Bronchial epithelial cell (primary cell): Measurements from ENCODE around the gene RAB40C. TPM values are rescaled to one million over a fixed set of nuclear protein-coding genes. Genes with fewer than 3 reads are reported as not detected.

Experiments
- DNase-seq: peaks from one replicate; pipeline ENCODE4 v3.0.0-alpha.2; 2010; ENCODE audit warnings: low read depth
- FAIRE-seq: peaks from 2 replicates; lab custom pipeline; 2011; peaks lifted over from hg19 to GRCh38; lab: Jason Lieb, UNC
- H3K27me3 ChIP-seq: 2 replicates; pipeline ENCODE4 v1.5.1; 2011; ENCODE audit warnings: low read length; ENCODE audit not compliant: control insufficient read depth, insufficient read depth
- H3K36me3 ChIP-seq: 2 replicates; pipeline ENCODE4 v1.5.1; 2011; ENCODE audit warnings: low read length; ENCODE audit not compliant: control insufficient read depth, insufficient read depth
- H3K4me3 ChIP-seq: 2 replicates; pipeline ENCODE4 v1.5.1; 2011; ENCODE audit warnings: mild to moderate bottlenecking, low read depth, low read length, control low read depth
- total RNA-seq: library from RNA; depleted of rRNA; stranded (reverse); fragments of >200 nt; gene quantifications from 2 replicates; pipeline ENCODE4 v1.2.1, GENCODE V29; 2014
- TF ChIP-seq, protein P1 (sequence below): IDR thresholded peaks from 2 replicates; pipeline ENCODE4 v1.5.1; 2011; ENCODE audit warnings: mild to moderate bottlenecking, moderate library complexity, low read length, control low read depth, inconsistent platforms; ENCODE audit not compliant: insufficient read depth, severe bottlenecking

Gene RAB40C, protein sequence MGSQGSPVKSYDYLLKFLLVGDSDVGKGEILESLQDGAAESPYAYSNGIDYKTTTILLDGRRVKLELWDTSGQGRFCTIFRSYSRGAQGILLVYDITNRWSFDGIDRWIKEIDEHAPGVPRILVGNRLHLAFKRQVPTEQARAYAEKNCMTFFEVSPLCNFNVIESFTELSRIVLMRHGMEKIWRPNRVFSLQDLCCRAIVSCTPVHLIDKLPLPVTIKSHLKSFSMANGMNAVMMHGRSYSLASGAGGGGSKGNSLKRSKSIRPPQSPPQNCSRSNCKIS
- 10.8 and 16.8 TPM in 2 replicates for total RNA-seq

DNA sequence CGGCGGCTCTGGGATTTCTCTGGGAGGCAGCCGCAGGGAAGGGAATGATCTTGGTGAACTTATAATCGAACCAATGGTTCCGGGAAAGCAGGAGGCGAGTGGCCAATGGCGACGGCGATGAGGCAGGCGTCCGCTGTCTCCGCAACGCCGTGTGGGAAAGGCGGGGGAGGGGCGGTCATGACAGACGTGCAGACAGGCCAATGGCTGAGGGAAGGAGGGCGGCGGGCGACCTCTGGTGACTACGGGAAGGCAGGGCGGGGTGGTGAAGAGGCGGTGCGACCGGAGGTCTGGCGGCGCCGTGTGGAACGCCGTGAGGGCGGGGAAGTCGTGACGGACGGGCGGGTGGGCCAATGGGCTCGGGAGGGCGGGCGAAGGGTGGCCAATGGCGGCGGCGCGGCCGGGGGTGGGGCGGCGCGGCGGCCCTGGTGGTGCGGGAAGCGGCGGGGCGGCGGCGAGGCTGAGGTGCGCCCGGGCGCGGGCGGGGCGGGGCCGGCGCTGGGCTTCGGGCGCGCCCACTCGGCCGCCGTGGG lies at the start of gene RAB40C:
Gene RAB40C (plus strand): TSS at position 409 of the 530 bp plus-strand sequence. CDS start 226 bp downstream, outside the sequence.
- H3K36me3 ChIP-seq = peaks cover 2% of the 10 kb centered on the region
- H3K4me3 ChIP-seq = peak within 1 kb of the TSS; percentile 82
- TF ChIP-seq, protein P1, sequence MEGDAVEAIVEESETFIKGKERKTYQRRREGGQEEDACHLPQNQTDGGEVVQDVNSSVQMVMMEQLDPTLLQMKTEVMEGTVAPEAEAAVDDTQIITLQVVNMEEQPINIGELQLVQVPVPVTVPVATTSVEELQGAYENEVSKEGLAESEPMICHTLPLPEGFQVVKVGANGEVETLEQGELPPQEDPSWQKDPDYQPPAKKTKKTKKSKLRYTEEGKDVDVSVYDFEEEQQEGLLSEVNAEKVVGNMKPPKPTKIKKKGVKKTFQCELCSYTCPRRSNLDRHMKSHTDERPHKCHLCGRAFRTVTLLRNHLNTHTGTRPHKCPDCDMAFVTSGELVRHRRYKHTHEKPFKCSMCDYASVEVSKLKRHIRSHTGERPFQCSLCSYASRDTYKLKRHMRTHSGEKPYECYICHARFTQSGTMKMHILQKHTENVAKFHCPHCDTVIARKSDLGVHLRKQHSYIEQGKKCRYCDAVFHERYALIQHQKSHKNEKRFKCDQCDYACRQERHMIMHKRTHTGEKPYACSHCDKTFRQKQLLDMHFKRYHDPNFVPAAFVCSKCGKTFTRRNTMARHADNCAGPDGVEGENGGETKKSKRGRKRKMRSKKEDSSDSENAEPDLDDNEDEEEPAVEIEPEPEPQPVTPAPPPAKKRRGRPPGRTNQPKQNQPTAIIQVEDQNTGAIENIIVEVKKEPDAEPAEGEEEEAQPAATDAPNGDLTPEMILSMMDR = no peak
- H3K27me3 ChIP-seq = no peaks in the 10 kb centered on the region
- FAIRE-seq (no peak), DNase-seq (peak; percentile 85)

DNA sequence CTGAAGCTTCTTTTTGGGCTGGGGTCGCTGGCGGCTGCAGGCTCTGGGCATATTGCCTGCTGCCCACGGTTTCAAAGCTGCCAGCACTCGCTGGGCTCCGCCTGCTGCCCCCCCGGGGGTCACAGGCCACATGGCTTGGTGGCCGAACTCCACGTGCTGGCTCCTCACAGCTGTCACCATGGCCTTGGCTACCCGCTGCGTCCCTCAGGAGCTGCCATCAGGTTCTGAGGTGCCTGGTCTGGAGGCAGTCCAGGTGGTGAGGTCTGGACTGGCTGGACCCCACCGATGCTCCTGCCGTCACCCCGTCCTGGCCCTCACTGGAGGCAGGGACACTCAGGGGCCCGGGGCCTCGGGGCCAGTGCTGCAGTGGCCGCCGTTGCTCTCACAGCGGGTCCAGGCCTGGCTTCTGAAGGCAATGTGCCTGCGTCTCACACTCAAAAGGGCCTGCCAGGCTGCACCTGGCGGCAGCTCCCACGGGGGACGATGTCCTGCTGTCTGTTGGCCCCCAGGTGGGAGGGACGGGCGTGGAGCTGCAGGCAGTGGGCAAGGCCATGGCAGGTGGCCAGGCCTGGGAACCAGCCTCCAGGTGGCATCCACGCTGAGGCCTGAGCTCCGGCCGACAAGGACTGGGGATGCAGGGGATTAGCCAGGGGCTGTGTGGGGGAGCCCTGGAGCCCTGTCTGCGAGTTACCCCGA lies 49.1 kb upstream of the RAB40C start:
- Histone ChIP-seq H3K4me3 (no peak overlapping the region), H3K36me3 (peaks cover 29% of the 10 kb centered on the region), H3K27me3 (no peaks in the 10 kb centered on the region)
- FAIRE-seq (no peak), DNase-seq (no peak)
- TF ChIP-seq, protein P1 = no peak

DNA sequence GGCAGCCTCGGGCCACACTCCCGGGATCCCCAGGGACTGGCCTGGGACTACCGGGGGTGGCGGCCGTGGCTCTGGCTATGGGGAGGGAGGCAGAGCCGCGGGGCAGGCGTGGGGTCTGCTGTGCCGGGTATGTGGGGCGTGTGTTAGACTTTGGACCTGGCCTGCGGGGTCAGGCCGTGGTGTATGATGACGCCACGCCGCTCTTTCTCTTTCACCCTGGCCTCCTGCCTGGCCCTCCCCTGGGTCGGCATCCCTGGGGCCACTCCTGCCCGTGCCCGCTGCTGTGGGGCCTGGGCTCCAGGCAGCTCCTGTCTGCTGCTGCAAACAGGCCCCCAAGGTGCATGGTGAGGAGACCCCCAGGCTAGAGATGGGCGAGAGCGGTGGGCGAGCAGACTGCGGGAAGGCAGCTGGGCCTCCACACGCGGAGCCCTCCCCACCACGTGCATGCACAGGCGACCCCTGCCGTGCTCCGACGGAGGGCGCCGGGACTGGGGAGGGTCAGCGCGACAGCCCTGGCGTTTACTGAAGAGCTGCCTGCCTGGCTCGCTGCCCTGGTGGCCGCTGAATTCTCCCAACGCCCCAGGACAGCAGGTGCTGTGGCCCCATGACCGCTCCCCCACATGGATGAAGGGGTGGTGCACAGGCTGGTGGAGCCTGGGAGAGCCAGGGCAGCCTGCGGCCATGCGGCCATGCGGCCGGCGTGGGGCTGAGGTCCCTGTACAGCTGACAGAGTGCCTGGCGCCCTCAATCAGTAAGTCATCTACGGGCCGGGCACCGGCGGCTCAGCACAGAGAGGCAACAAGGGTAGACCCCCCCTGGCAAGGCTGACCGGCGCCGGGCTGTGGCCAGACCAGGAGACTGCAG lies 46.3 kb upstream of the RAB40C start:
- FAIRE-seq (no peak), DNase-seq (no peak)
- TF ChIP-seq, protein P1 = no peak
- Histone ChIP-seq H3K36me3 (peaks cover 13% of the 10 kb centered on the region), H3K4me3 (no peak overlapping the region), H3K27me3 (no peaks in the 10 kb centered on the region)

DNA sequence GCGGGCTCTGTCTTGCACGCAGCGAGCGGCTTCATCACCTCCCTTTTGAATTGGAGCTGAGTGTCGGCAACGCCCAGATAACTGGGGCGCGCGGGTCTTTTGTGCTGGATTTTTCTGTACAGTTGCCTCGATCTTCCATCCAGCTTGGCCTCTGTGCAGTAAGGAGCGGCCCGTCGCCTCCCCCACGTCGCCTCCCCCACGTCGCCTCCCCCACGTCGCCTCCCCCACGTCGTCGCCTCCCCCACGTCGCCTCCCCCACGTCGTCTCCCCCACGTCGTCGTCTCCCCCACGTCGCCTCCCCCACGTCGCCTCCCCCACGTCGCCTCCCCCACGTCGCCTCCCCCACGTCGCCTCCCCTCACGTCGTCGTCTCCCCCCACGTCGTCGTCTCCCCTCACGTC lies 45.3 kb upstream of the RAB40C start:
- Histone ChIP-seq H3K4me3 (no peak overlapping the region), H3K27me3 (no peaks in the 10 kb centered on the region), H3K36me3 (peaks cover 13% of the 10 kb centered on the region)
- DNase-seq (no peak), FAIRE-seq (no peak)
- TF ChIP-seq, protein P1 = no peak

DNA sequence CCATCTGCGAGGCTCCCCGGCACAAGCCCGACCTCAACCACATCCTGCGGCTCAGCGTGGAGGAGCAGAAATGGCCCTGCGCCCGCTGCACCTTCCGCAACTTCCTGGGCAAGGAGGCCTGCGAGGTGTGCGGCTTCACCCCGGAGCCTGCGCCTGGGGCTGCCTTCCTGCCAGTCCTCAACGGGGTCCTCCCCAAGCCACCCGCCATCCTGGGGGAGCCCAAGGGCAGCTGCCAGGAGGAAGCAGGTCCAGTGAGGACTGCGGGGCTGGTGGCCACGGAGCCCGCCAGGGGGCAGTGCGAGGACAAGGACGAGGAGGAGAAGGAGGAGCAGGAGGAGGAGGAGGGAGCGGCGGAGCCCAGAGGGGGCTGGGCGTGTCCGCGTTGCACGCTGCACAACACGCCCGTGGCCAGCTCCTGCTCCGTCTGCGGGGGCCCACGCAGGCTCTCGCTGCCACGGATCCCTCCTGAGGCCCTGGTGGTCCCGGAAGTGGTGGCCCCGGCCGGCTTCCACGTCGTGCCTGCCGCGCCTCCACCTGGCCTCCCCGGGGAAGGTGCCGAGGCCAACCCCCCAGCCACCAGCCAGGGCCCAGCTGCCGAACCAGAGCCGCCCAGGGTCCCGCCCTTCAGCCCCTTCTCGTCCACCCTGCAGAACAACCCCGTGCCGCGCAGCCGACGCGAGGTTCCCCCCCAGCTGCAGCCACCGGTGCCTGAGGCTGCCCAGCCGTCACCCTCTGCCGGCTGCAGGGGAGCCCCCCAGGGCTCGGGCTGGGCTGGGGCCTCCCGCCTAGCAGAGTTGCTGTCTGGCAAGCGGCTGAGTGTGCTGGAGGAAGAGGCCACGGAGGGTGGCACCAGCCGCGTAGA lies 42.7 kb upstream of the RAB40C start:
- H3K36me3 ChIP-seq = peaks cover 13% of the 10 kb centered on the region
- no peak for DNase-seq
- no peaks in the 10 kb centered on the region for H3K27me3 ChIP-seq
- no peak for FAIRE-seq
- TF ChIP-seq, protein P1 = peak; percentile 49
- no peak overlapping the region for H3K4me3 ChIP-seq
